Left cardiac atrium (tissue), 4 donors: ENCODE data around the gene PI16. TPM values are rescaled to one million over a fixed set of nuclear protein-coding genes. Genes with fewer than 3 reads are reported as not detected.

Source experiments
- ATAC-seq, 2 donors: fragments of 200-7000 bp; cut with Tn5 transposase; one replicate each; pipeline ENCODE4 v1.9.1; 2020; ENCODE audit warnings: mild to moderate bottlenecking in 2 of 2, moderate library complexity in 2 of 2
- DNase-seq: peaks from one replicate; pipeline ENCODE4 v3.0.0-alpha.2; 2020
- intact Hi-C, 2 donors: fragments of 100-400 bp; cut with DNase I; formaldehyde crosslinking; loops; one replicate each; pipeline versions ENCODE4 v1.14.1 to v1.15.1; 2022 to 2023
- total RNA-seq, 2 donors: library from RNA; stranded (reverse); fragmentation: NEBNext Ultra II Directional; extraction: Animal tissue kit (Norgen Biotek cat#: 25700); gene quantifications; one replicate each; pipeline ENCODE4 v1.2.1, GENCODE V29; 2021
- donor health status: DM: no; HTN: yes; CAD: no.
- donor health status: DM: no; HTN: yes; CAD: no; lungs with severe emphysema.
- donor health status: DM: yes; HTN: yes; CAD: no.
- donor health status: Dilated cardiomyopathy.

The PI16 gene
- total RNA-seq, 2 donors from 2014 or later: 28.2 to 47.0 TPM

DNA sequence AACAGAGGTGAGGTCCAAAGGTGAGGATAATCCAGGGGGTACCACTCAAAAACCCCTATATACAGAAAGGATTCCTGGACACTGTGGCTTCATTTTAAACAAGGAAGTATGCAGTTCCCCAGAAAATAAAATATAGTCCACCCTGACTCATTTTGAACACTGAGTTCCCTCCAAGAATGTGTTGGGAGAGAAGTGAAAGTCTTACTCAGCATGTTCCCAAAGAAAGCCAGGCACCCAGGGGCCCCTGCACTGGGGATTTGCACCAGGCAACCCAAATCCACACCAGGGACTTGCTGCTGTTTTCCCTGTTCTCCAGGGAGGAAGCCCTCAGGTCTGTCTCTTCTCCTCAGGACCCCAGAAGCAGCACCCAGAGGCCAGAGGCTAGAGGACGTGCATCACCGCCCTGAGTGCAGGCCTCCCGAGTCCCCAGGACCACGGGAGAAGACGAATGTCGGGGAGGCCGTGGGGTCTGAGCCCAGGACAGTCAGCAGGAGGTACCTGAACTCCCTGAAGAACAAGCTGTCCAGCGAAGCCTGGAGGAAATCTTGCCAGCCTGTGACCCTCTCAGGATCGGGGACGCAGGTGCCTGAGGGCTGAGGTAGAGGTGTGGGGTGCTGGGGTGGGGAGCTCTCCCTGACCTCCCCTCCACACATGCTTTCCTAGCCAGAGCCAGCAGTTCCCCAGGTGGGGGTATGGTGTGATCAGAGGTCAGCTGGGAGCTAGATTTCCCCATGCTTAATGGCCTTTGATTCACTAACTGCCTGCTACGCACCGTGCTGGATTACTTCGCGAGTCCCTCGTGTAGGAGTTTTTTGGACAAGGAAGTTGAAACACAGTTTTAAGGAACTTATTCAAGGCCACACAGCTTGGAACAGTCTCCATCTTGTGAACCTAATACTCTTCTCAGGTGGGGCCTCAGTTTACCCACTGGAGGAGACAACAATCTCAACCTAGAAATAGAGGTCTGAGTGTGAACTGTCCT is 54.2 kb downstream of the PI16 start:
- DNase-seq (no peak), ATAC-seq (peak; percentile 34 to 46)
- intact Hi-C loops: no loop called here

DNA sequence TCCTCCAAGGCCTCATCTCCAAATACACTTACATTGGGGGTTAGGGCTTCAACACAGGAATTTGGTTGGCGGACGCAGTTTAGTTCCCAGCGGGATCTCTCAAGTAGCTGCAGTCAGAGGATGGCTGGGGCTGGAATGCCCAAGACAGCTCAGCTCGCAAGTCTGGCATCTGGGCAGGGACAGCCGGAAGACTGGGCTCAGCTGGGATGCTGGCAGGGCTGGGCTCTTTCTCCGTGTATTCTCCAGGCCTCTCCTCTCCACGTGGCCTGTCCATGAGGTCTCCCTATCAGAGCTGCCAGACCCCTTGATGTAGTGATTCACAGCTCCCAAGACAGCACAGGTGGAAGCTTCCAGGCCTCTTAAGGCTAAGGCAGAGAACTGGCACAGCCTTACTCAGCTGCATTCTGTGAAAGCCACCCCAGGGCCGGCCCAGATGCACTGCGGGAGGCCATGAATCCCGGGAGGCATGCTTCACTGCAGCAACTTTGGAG is 55.9 kb downstream of the PI16 start:
- DNase-seq (no peak), ATAC-seq (no peak)
- intact Hi-C loops: loop anchor here (10.0 kb wide), 2 partner anchors 126 to 396 kb away; partner anchors contain the start of gene C6orf89 (in 1 of the 2)

DNA sequence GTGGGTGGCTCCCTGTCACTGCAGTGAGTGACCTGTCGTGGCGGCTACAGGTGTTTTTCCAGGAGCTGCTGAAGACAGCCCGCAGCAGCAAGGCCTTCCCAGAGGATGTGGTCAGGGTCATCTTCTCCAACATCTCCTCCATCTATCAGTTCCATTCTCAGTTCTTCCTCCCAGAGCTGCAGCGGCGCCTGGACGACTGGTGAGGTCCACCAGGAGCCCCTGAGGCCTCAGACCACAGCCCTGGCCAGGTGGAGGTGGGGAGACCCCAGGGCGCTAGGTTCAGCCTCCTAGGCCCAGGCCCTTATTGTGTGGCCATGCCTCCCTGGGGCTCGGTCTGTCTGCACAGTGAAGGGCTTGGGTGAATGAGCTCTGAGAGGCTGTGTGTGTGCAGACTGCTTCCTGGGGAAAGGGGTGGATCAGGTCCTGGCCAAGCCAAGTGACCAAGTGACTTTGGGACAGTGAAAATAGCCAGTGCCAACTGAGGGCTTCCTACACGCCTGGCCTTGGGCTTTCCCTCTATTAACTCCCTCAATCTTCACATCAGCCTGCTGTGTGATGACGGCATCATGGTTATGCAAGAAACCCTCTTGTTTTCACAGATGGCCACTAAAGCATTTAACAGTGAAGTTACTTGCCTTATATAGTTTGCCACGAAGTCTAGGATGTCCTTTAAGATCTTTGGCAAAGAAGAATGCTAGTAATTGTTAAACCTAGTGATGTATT is 57.3 kb downstream of the PI16 start:
- intact Hi-C loops: loop anchor here (10.0 kb wide), 2 partner anchors 127 to 397 kb away; partner anchors contain the start of gene C6orf89 (in 1 of the 2)
- DNase-seq: no peak
- ATAC-seq: no peak

DNA sequence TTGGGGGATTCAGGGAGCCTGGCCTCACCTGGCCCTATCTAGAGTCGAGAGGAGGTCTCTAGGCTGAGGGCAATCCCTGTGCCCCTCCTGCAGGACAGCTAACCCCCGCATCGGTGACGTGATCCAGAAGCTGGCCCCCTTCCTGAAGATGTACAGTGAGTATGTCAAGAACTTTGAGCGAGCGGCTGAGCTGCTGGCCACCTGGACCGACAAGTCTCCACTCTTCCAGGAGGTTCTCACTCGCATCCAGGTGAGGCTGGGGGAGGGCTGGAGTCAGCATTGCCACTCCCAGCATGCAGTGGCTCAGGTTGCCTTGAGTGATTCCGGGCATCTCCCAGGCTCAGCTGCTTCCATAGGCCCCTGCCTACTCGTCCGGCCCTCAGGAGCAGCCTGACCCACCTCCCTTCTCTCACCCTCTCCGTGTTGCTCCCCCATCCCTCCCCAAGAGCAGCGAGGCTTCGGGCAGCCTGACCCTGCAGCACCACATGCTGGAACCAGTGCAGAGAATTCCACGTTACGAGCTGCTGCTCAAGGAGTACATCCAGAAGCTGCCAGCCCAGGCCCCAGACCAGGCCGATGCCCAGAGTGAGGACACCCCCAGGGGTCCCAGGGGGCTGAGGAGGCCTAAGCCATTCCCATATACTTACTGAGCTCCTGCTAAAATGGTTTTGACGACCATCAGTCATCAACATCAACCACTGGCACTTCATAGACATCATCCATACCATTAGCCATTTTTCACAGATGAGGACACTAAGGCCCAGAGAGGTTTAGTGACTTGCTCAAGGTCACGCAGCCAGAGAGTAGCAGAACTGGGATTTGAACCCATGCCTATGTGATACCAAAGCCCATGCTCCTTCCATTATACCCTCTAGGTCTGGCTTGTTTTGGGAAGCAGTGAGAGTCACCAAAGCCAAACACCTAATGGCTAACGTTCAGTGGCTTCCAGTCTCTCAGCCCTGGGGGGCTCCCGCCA is 59.3 kb downstream of the PI16 start:
- no peak for ATAC-seq
- no peak for DNase-seq
- intact Hi-C loops: loop anchor here (10.0 kb wide), 2 partner anchors 129 to 399 kb away; partner anchors contain the start of gene C6orf89 (in 1 of the 2)

Other genes with a start within 250 kb of the PI16 start
- gene CPNE5, start 115.3 kb upstream of the PI16 start, total RNA-seq: 10 to 100 TPM; 14.7 to 63.5 TPM
- 10 to 100 TPM; 52.4 to 56.3 TPM for gene PPIL1, start 79.9 kb upstream of the PI16 start, total RNA-seq
- 10 to 100 TPM; 62.9 to 74.1 TPM for gene C6orf89, start 68.8 kb upstream of the PI16 start, total RNA-seq
- 100 to 1,000 TPM; 178 to 214 TPM for gene MTCH1, start 31.5 kb downstream of the PI16 start, total RNA-seq
- 10 to 100 TPM; 15.1 to 15.5 TPM for gene FGD2, start 50.9 kb downstream of the PI16 start, total RNA-seq
- 100 to 1,000 TPM in 1 of 2 donors, 10 to 100 TPM in 1; 41.7 to 101 TPM for gene PIM1, start 215.4 kb downstream of the PI16 start, total RNA-seq